Astrocyte (in vitro differentiated cells and primary cell): ENCODE measurements around the gene OSM. TPM values are rescaled to one million over a fixed set of nuclear protein-coding genes. Genes with fewer than 3 reads are reported as not detected.

Experiments used
- DNase-seq: peaks from one replicate; pipeline ENCODE4 v3.0.0-alpha.2; 2010; ENCODE audit warnings: low read depth
- FAIRE-seq: peaks from 2 replicates; lab custom pipeline; 2011; peaks lifted over from hg19 to GRCh38; lab: Jason Lieb, UNC
- H2AFZ ChIP-seq: 2 replicates; pipeline ENCODE4 v1.6.0; 2012; ENCODE audit warnings: low read depth, low read length, inconsistent platforms
- H3K27ac ChIP-seq: 2 replicates; pipeline ENCODE4 v1.5.1; 2011; ENCODE audit warnings: low read depth, low read length, inconsistent platforms
- H3K27me3 ChIP-seq: 2 replicates; pipeline ENCODE4 v1.6.0; 2011; ENCODE audit warnings: low read length, inconsistent platforms; ENCODE audit not compliant: insufficient read depth
- H3K36me3 ChIP-seq: 2 replicates; pipeline ENCODE4 v1.5.1; 2011; ENCODE audit warnings: low read length, inconsistent platforms; ENCODE audit not compliant: insufficient read depth
- H3K4me1 ChIP-seq: 2 replicates; pipeline ENCODE4 v1.5.1; 2011; ENCODE audit warnings: low read length, inconsistent platforms; ENCODE audit not compliant: insufficient read depth
- H3K4me2 ChIP-seq: 2 replicates; pipeline ENCODE4 v1.6.0; 2012; ENCODE audit warnings: low read length, inconsistent platforms
- H3K4me3 ChIP-seq: 2 replicates; pipeline ENCODE4 v1.5.1; 2011; ENCODE audit warnings: low read depth, mild to moderate bottlenecking, low read length, inconsistent platforms; ENCODE audit not compliant: insufficient read depth
- H3K79me2 ChIP-seq: 2 replicates; pipeline ENCODE4 v1.6.0; 2012; ENCODE audit warnings: mild to moderate bottlenecking, low read length, inconsistent platforms; ENCODE audit not compliant: insufficient read depth
- H3K9ac ChIP-seq: 2 replicates; pipeline ENCODE4 v1.6.0; 2012; ENCODE audit warnings: mild to moderate bottlenecking, low read length, inconsistent platforms
- H3K9me3 ChIP-seq: 2 replicates; pipeline ENCODE4 v1.5.1; 2012; ENCODE audit warnings: low read depth, mild to moderate bottlenecking, low read length, inconsistent platforms; ENCODE audit not compliant: insufficient read depth
- H4K20me1 ChIP-seq: 2 replicates; pipeline ENCODE4 v1.6.0; 2012; ENCODE audit warnings: low read length, inconsistent platforms; ENCODE audit not compliant: insufficient read depth
- H3K27ac Mint-ChIP-seq: one replicate; pipeline ENCODE4 v1.8.0; 2021; ENCODE audit warnings: mild to moderate bottlenecking, mixed read lengths; ENCODE audit not compliant: unreplicated experiment
- H3K27me3 Mint-ChIP-seq: one replicate; pipeline ENCODE4 v1.8.0; 2021; ENCODE audit warnings: low read depth, mixed read lengths; ENCODE audit not compliant: unreplicated experiment
- H3K36me3 Mint-ChIP-seq: one replicate; pipeline ENCODE4 v1.8.0; 2021; ENCODE audit warnings: low read depth, mixed read lengths; ENCODE audit not compliant: unreplicated experiment
- H3K4me1 Mint-ChIP-seq: one replicate; pipeline ENCODE4 v1.8.0; 2021; ENCODE audit warnings: low read depth, mixed read lengths; ENCODE audit not compliant: unreplicated experiment
- H3K4me3 Mint-ChIP-seq: one replicate; pipeline ENCODE4 v1.8.0; 2021; ENCODE audit warnings: mild to moderate bottlenecking, moderate library complexity, mixed read lengths; ENCODE audit not compliant: unreplicated experiment
- H3K9me3 Mint-ChIP-seq: one replicate; pipeline ENCODE4 v1.8.0; 2021; ENCODE audit warnings: mild to moderate bottlenecking, mixed read lengths; ENCODE audit not compliant: unreplicated experiment
- EZH2 ChIP-seq: IDR thresholded peaks from 2 replicates; pipeline ENCODE4 v1.6.1; 2012; ENCODE audit warnings: mild to moderate bottlenecking, low read length, inconsistent platforms; ENCODE audit not compliant: insufficient read depth
- total RNA-seq: library from RNA; stranded (reverse); gene quantifications from 2 replicates; pipeline ENCODE4 v1.2.1, GENCODE V29; 2021
- TF ChIP-seq, protein P1 (sequence below): IDR thresholded peaks from 2 replicates; pipeline ENCODE4 v1.5.1; 2011; ENCODE audit warnings: low read depth, mild to moderate bottlenecking, inconsistent platforms, low read length, moderate library complexity; ENCODE audit not compliant: insufficient read depth

OSM gene
- total RNA-seq, 1 donor from 2014 or later, result not detected

DNA sequence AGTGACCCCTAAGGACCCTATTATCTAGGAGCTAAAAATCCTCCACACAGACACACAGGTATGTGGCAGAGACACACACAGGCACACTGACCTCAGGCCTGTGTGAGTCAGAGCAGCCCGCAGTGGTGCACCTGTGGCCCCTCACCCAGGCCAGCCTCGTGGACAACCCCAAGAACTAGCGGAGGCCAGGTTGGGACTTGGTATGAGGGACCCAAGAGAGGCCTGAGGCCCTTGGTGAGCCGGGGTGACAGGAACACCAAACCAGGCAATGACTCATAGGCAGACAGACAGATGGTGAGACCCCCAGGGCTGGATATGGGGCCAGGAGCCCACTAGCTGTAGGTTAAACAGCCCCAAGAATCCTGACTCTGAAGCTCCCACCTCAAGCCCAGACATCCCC lies 16.7 kb upstream of the OSM start:
- no peak overlapping the region for H3K27ac Mint-ChIP-seq
- no peak for TF ChIP-seq EZH2
- TF ChIP-seq, protein P1, sequence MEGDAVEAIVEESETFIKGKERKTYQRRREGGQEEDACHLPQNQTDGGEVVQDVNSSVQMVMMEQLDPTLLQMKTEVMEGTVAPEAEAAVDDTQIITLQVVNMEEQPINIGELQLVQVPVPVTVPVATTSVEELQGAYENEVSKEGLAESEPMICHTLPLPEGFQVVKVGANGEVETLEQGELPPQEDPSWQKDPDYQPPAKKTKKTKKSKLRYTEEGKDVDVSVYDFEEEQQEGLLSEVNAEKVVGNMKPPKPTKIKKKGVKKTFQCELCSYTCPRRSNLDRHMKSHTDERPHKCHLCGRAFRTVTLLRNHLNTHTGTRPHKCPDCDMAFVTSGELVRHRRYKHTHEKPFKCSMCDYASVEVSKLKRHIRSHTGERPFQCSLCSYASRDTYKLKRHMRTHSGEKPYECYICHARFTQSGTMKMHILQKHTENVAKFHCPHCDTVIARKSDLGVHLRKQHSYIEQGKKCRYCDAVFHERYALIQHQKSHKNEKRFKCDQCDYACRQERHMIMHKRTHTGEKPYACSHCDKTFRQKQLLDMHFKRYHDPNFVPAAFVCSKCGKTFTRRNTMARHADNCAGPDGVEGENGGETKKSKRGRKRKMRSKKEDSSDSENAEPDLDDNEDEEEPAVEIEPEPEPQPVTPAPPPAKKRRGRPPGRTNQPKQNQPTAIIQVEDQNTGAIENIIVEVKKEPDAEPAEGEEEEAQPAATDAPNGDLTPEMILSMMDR, result no peak
- H3K9me3 Mint-ChIP-seq, result no peaks in the 10 kb centered on the region
- no peak overlapping the region for H3K27ac ChIP-seq
- H2AFZ ChIP-seq, result no peak overlapping the region
- no peaks in the 10 kb centered on the region for H3K9me3 ChIP-seq
- H3K4me2 ChIP-seq, result no peak overlapping the region
- H3K27me3 Mint-ChIP-seq, result no peaks in the 10 kb centered on the region
- DNase-seq (no peak), FAIRE-seq (no peak)
- H3K9ac ChIP-seq, result no peak overlapping the region
- H3K79me2 ChIP-seq, result no peaks in the 10 kb centered on the region
- no peaks in the 10 kb centered on the region for H3K36me3 ChIP-seq
- no peak overlapping the region for H3K4me3 Mint-ChIP-seq
- no peak overlapping the region for H3K4me3 ChIP-seq
- H3K36me3 Mint-ChIP-seq, result peaks cover 15% of the 10 kb centered on the region
- peaks cover 8% of the 10 kb centered on the region for H3K4me1 Mint-ChIP-seq
- no peaks in the 10 kb centered on the region for H4K20me1 ChIP-seq
- peaks cover 9% of the 10 kb centered on the region for H3K4me1 ChIP-seq
- no peaks in the 10 kb centered on the region for H3K27me3 ChIP-seq

DNA sequence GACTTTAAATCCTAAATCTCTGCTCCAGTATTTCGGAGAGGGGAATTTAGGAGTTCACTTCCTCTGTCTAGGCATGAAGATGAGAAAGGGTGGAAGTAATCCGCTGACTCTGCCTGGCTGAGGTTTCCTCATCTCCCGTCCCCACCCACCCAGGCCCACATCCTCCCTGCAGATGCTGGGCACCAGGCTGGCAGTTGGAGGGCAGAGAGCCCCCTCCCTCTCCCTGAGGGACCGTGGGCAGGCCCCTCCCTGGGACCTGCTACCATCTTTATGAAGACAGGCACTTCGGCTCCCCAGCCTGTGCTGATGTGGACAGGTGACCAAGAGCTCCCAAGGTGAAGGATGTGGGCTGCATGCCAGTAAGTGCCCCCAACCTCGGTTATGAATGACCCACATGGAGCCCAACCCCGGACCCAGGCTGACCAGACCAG lies 16.0 kb upstream of the OSM start:
- no peaks in the 10 kb centered on the region for H3K9me3 ChIP-seq
- DNase-seq, result no peak
- H3K9me3 Mint-ChIP-seq, result no peaks in the 10 kb centered on the region
- no peaks in the 10 kb centered on the region for H3K27me3 Mint-ChIP-seq
- TF ChIP-seq, protein P1, result no peak
- TF ChIP-seq EZH2, result no peak
- no peaks in the 10 kb centered on the region for H3K27me3 ChIP-seq
- H3K4me3 ChIP-seq, result no peak overlapping the region
- H3K27ac ChIP-seq, result no peak overlapping the region
- H3K27ac Mint-ChIP-seq, result no peak overlapping the region
- H3K4me1 ChIP-seq, result peaks cover 14% of the 10 kb centered on the region
- H3K79me2 ChIP-seq, result no peaks in the 10 kb centered on the region
- H4K20me1 ChIP-seq, result no peaks in the 10 kb centered on the region
- peaks cover 14% of the 10 kb centered on the region for H3K4me1 Mint-ChIP-seq
- H2AFZ ChIP-seq, result no peak overlapping the region
- H3K36me3 ChIP-seq, result no peaks in the 10 kb centered on the region
- no peak for FAIRE-seq
- no peak overlapping the region for H3K9ac ChIP-seq
- H3K4me3 Mint-ChIP-seq, result no peak overlapping the region
- H3K36me3 Mint-ChIP-seq, result peaks cover 12% of the 10 kb centered on the region
- no peak overlapping the region for H3K4me2 ChIP-seq

DNA sequence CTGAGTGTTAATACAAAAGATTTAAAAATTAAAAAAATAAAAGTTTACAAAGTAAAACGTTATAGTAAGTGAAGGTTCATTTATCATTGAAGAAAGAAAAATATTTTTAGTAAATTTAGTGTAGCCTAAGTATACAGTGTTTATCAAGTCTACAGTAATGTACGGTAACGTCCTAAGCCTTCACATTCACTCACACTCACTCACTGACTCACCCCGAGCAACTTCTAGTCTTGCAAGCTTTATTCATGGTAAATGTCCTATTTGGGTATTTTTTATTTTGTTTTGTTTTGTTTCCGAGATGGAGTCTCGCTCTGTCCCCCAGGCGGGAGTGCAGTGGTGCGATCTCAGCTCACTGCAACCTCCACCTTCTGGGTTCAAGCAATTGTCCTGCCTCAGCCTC lies 13.9 kb upstream of the OSM start:
- TF ChIP-seq EZH2, result no peak
- TF ChIP-seq, protein P1, result no peak
- H3K4me3 ChIP-seq, result no peak overlapping the region
- no peaks in the 10 kb centered on the region for H3K9me3 Mint-ChIP-seq
- H3K4me1 ChIP-seq, result peaks cover 20% of the 10 kb centered on the region
- H3K27me3 Mint-ChIP-seq, result no peaks in the 10 kb centered on the region
- H3K9ac ChIP-seq, result no peak overlapping the region
- no peaks in the 10 kb centered on the region for H3K36me3 ChIP-seq
- no peak for FAIRE-seq
- no peak overlapping the region for H3K27ac ChIP-seq
- no peak overlapping the region for H3K4me2 ChIP-seq
- no peak overlapping the region for H3K27ac Mint-ChIP-seq
- H3K9me3 ChIP-seq, result no peaks in the 10 kb centered on the region
- H3K4me1 Mint-ChIP-seq, result peaks cover 21% of the 10 kb centered on the region
- H3K36me3 Mint-ChIP-seq, result peaks cover 11% of the 10 kb centered on the region
- H4K20me1 ChIP-seq, result no peaks in the 10 kb centered on the region
- H3K4me3 Mint-ChIP-seq, result no peak overlapping the region
- no peaks in the 10 kb centered on the region for H3K79me2 ChIP-seq
- H2AFZ ChIP-seq, result no peak overlapping the region
- no peaks in the 10 kb centered on the region for H3K27me3 ChIP-seq
- no peak for DNase-seq
